ENCODE measurements around the gene PSMD1.

The PSMD1 gene

GRCh38 chr2:231056453-231057416 lies at the start of gene PSMD1:
TSS of gene PSMD1 (plus strand) at chr2:231056867. CDS start at chr2:231057026, 159 bp downstream.
- H3K4me3 ChIP-seq (ENCODE audit: control insufficient read depth, low read depth, low read length), result peak within 1 kb of the TSS; percentile 96
- peak; percentile 73 for DNase-seq (ENCODE audit: low read depth)
- TF ChIP-seq, protein P1, sequence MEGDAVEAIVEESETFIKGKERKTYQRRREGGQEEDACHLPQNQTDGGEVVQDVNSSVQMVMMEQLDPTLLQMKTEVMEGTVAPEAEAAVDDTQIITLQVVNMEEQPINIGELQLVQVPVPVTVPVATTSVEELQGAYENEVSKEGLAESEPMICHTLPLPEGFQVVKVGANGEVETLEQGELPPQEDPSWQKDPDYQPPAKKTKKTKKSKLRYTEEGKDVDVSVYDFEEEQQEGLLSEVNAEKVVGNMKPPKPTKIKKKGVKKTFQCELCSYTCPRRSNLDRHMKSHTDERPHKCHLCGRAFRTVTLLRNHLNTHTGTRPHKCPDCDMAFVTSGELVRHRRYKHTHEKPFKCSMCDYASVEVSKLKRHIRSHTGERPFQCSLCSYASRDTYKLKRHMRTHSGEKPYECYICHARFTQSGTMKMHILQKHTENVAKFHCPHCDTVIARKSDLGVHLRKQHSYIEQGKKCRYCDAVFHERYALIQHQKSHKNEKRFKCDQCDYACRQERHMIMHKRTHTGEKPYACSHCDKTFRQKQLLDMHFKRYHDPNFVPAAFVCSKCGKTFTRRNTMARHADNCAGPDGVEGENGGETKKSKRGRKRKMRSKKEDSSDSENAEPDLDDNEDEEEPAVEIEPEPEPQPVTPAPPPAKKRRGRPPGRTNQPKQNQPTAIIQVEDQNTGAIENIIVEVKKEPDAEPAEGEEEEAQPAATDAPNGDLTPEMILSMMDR (IDR thresholded peaks at IDR 0.05; ENCODE audit: control insufficient read depth, insufficient read depth, low read depth, low read length, missing control alignments), result peak; percentile 99

GRCh38 chr2:231007286-231008098 lies 49.2 kb upstream of the PSMD1 start:
- DNase-seq (ENCODE audit: low read depth), result no peak
- H3K4me3 ChIP-seq (ENCODE audit: control insufficient read depth, low read depth, low read length), result no peak overlapping the region
- TF ChIP-seq, protein P1 (IDR thresholded peaks at IDR 0.05; ENCODE audit: control insufficient read depth, insufficient read depth, low read depth, low read length, missing control alignments), result no peak

GRCh38 chr2:231008131-231008530 lies 48.5 kb upstream of the PSMD1 start:
- no peak overlapping the region for H3K4me3 ChIP-seq (ENCODE audit: control insufficient read depth, low read depth, low read length)
- no peak for DNase-seq (ENCODE audit: low read depth)
- TF ChIP-seq, protein P1 (IDR thresholded peaks at IDR 0.05; ENCODE audit: control insufficient read depth, insufficient read depth, low read depth, low read length, missing control alignments), result no peak

GRCh38 chr2:231009236-231009919 lies 47.3 kb upstream of the PSMD1 start:
- DNase-seq (ENCODE audit: low read depth), result no peak
- TF ChIP-seq, protein P1 (IDR thresholded peaks at IDR 0.05; ENCODE audit: control insufficient read depth, insufficient read depth, low read depth, low read length, missing control alignments), result no peak
- no peak overlapping the region for H3K4me3 ChIP-seq (ENCODE audit: control insufficient read depth, low read depth, low read length)

DNA sequence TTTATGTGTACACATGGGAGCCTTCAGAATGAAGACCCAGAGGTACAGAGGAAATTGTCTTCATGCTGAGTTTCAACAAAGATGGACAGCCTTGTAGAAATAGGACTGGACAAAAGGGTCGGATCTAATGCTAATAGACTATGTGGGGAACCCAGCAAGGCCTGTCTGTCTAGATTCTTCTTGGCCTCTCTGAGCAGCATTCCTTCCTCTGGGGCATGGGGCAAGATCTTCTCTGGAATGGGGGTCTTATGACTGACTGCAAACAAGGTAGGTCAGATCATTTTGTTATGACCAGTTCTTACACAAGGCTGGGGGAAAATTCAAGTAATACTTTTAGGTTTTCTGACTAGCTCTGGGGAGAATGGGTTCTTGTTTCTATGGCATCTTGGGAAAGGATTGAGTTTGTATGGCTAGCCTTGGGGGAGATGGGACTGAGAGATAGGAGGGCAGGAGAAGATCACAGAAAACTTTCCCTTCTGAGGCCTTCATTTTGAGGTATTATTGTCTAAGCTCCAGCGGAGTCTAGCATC lies 46.4 kb upstream of the PSMD1 start:
- TF ChIP-seq, protein P1 (IDR thresholded peaks at IDR 0.05; ENCODE audit: control insufficient read depth, insufficient read depth, low read depth, low read length, missing control alignments), result no peak
- DNase-seq (ENCODE audit: low read depth), result no peak
- H3K4me3 ChIP-seq (ENCODE audit: control insufficient read depth, low read depth, low read length), result no peak overlapping the region

DNA sequence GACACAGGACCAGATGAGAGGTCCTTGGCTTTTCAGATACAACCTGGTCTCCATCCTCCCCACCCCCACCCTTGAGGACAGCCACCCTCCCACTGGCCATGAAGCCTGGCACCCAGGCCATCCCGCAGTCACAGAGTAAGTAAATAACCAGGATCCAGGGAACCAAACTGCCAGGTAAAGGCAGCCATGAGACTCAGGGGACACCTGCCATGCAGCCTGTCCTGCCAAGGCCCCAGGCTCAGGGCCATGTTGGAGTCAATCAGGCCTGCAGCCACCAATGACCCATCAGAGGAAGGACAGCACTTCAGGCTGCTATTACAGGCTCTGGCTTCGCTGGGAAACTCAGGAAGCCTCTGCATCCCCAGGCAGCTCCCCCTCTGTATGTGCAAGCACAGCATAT lies 45.1 kb upstream of the PSMD1 start:
- TF ChIP-seq, protein P1 (IDR thresholded peaks at IDR 0.05; ENCODE audit: control insufficient read depth, insufficient read depth, low read depth, low read length, missing control alignments), result no peak
- DNase-seq (ENCODE audit: low read depth), result no peak
- no peak overlapping the region for H3K4me3 ChIP-seq (ENCODE audit: control insufficient read depth, low read depth, low read length)

Measured in AG09309 (cell line).